H9 (cell line): ENCODE data around the gene CLEC16A. TPM values are rescaled to one million over a fixed set of nuclear protein-coding genes. Genes with fewer than 3 reads are reported as not detected.

Source experiments
- DNase-seq: peaks from one replicate; pipeline ENCODE4 v3.0.0-alpha.2; 2017
- H2AFZ ChIP-seq: one replicate; pipeline ENCODE4 v1.6.1; 2013; ENCODE audit warnings: mild to moderate bottlenecking, low read length, control low read depth, moderate library complexity
- H2AK5ac ChIP-seq: 2 replicates; pipeline ENCODE4 v1.6.1; 2013; ENCODE audit warnings: low read length, control low read depth, mixed read lengths; ENCODE audit not compliant: insufficient read length
- H2BK120ac ChIP-seq: one replicate; pipeline ENCODE4 v1.6.1; 2013; ENCODE audit warnings: low read depth, mild to moderate bottlenecking, low read length, control low read depth, inconsistent platforms; ENCODE audit not compliant: poor library complexity, severe bottlenecking
- H2BK12ac ChIP-seq: 2 replicates; pipeline ENCODE4 v1.6.1; 2013; ENCODE audit warnings: low read length, control low read depth, mixed read lengths, low read depth; ENCODE audit not compliant: insufficient read length
- H2BK15ac ChIP-seq: 2 replicates; pipeline ENCODE4 v1.6.1; 2013; ENCODE audit warnings: low read depth, low read length, control low read depth
- H2BK20ac ChIP-seq: one replicate; pipeline ENCODE4 v1.6.1; 2013; ENCODE audit warnings: low read depth, mild to moderate bottlenecking, low read length, control low read depth, inconsistent platforms; ENCODE audit not compliant: poor library complexity, severe bottlenecking
- H2BK5ac ChIP-seq: 2 replicates; pipeline ENCODE4 v1.6.1; 2013; ENCODE audit warnings: low read length, control low read depth, mixed read lengths; ENCODE audit not compliant: insufficient read length
- H3K14ac ChIP-seq: 2 replicates; pipeline ENCODE4 v1.6.1; 2013; ENCODE audit warnings: low read length, control low read depth; ENCODE audit not compliant: insufficient read depth
- H3K18ac ChIP-seq: 2 replicates; pipeline ENCODE4 v1.6.1; 2013; ENCODE audit warnings: low read depth, mild to moderate bottlenecking, mixed read lengths, low read length, control low read depth; ENCODE audit not compliant: insufficient read length
- H3K23ac ChIP-seq: 2 replicates; pipeline ENCODE4 v1.6.1; 2013; ENCODE audit warnings: low read length, control low read depth, mixed read lengths, low read depth; ENCODE audit not compliant: insufficient read length
- H3K23me2 ChIP-seq: 2 replicates; pipeline ENCODE4 v1.6.1; 2013; ENCODE audit warnings: low read depth, mild to moderate bottlenecking, mixed read lengths, low read length, control low read depth; ENCODE audit not compliant: insufficient read length, poor library complexity, severe bottlenecking
- H3K27ac ChIP-seq: 2 replicates; pipeline ENCODE4 v1.5.1; 2013; ENCODE audit warnings: low read length, control low read depth, mixed read lengths, low read depth; ENCODE audit not compliant: insufficient read length
- H3K27me3 ChIP-seq: 2 replicates; pipeline ENCODE4 v1.6.1; 2013; ENCODE audit warnings: low read length, control low read depth, inconsistent platforms; ENCODE audit not compliant: insufficient read depth
- H3K4ac ChIP-seq: 2 replicates; pipeline ENCODE4 v1.6.1; 2013; ENCODE audit warnings: low read depth, mild to moderate bottlenecking, control low read depth, inconsistent platforms, low read length, moderate library complexity
- H3K4me1 ChIP-seq: 2 replicates; pipeline ENCODE4 v1.6.1; 2013; ENCODE audit warnings: low read length, control low read depth, inconsistent platforms; ENCODE audit not compliant: insufficient read depth
- H3K4me2 ChIP-seq: 2 replicates; pipeline ENCODE4 v1.6.1; 2013; ENCODE audit warnings: low read length, control low read depth, mixed read lengths; ENCODE audit not compliant: insufficient read length, insufficient read depth
- H3K56ac ChIP-seq: 2 replicates; pipeline ENCODE4 v1.6.1; 2013; ENCODE audit warnings: low read depth, mild to moderate bottlenecking, mixed read lengths, low read length, control low read depth; ENCODE audit not compliant: insufficient read length
- H3K79me1 ChIP-seq: 2 replicates; pipeline ENCODE4 v1.6.1; 2013; ENCODE audit warnings: low read depth, mild to moderate bottlenecking, moderate library complexity, low read length, control low read depth, inconsistent platforms; ENCODE audit not compliant: insufficient read depth, poor library complexity, severe bottlenecking
- H3K79me2 ChIP-seq: 2 replicates; pipeline ENCODE4 v1.6.1; 2013; ENCODE audit warnings: low read length, control low read depth, inconsistent platforms; ENCODE audit not compliant: insufficient read depth
- H3K9ac ChIP-seq: 2 replicates; pipeline ENCODE4 v1.6.1; 2013; ENCODE audit warnings: low read length, control low read depth, mixed read lengths; ENCODE audit not compliant: insufficient read length; ENCODE audit errors: extremely low read depth
- H3K9me3 ChIP-seq: one replicate; pipeline ENCODE4 v1.6.1; 2013; ENCODE audit warnings: low read depth, low read length, inconsistent platforms; ENCODE audit not compliant: control insufficient read depth
- H3T11ph ChIP-seq: one replicate; pipeline ENCODE4 v1.6.1; 2013; ENCODE audit warnings: mild to moderate bottlenecking, low read length, control low read depth, inconsistent platforms
- H4K20me1 ChIP-seq: one replicate; pipeline ENCODE4 v1.6.1; 2013; ENCODE audit not compliant: control insufficient read depth, insufficient read length, insufficient read depth
- H4K5ac ChIP-seq: 2 replicates; pipeline ENCODE4 v1.6.1; 2013; ENCODE audit warnings: low read depth, mild to moderate bottlenecking, mixed read lengths, low read length, control low read depth; ENCODE audit not compliant: insufficient read length
- H4K8ac ChIP-seq: replicated peaks from 2 replicates; pipeline ENCODE4 v1.6.1; 2013; ENCODE audit warnings: low read length, control low read depth, mixed read lengths, low read depth; ENCODE audit not compliant: insufficient read length
- H4K91ac ChIP-seq: 2 replicates; pipeline ENCODE4 v1.6.1; 2013; ENCODE audit warnings: low read depth, mild to moderate bottlenecking, moderate library complexity, mixed read lengths, low read length, control low read depth; ENCODE audit not compliant: insufficient read length
- H3K27ac Mint-ChIP-seq, 3 experiments: 2 replicates in 2 of 3; 3 replicates in 1 of 3; pipeline ENCODE4 v1.8.0; 2020 to 2021; ENCODE audit warnings: mixed read lengths in 3 of 3, mild to moderate bottlenecking in 1 of 3, moderate library complexity in 1 of 3
- H3K27me3 Mint-ChIP-seq: 2 replicates; pipeline ENCODE4 v1.8.0; 2021; ENCODE audit warnings: low read depth, mild to moderate bottlenecking, moderate library complexity, mixed read lengths
- H3K36me3 Mint-ChIP-seq, 3 experiments: 2 replicates in 2 of 3; 3 replicates in 1 of 3; pipeline ENCODE4 v1.8.0; 2020 to 2021; ENCODE audit warnings: low read depth in 3 of 3, mixed read lengths in 3 of 3; ENCODE audit not compliant: insufficient read depth in 1 of 3
- H3K4me1 Mint-ChIP-seq, 2 experiments: 2 replicates each; pipeline ENCODE4 v1.8.0; 2020; ENCODE audit warnings: mixed read lengths in 2 of 2
- H3K4me3 Mint-ChIP-seq, 2 experiments: 2 replicates in 1 of 2; 3 replicates in 1 of 2; pipeline ENCODE4 v1.8.0; 2020 to 2021; ENCODE audit warnings: mild to moderate bottlenecking in 2 of 2, mixed read lengths in 2 of 2, moderate library complexity in 1 of 2
- H3K9me3 Mint-ChIP-seq, 2 experiments: 2 replicates in 1 of 2; 3 replicates in 1 of 2; pipeline ENCODE4 v1.8.0; 2020; ENCODE audit warnings: mild to moderate bottlenecking in 2 of 2, mixed read lengths in 2 of 2, moderate library complexity in 1 of 2
- WGBS: extraction: QIAGEN DNeasy Blood & Tissue Kit; methylation state at CpG from one replicate; pipeline ENCODE4 v1.1.7; 2013; ENCODE audit warnings: missing lambda C conversion rate, low lambda C conversion rate, mixed read lengths; ENCODE audit not compliant: insufficient read length; ENCODE audit errors: extremely low coverage; 5-methylcytosine and 5-hydroxymethylcytosine counted together
- total RNA-seq: library from RNA; stranded (reverse); gene quantifications from 2 replicates; pipeline ENCODE4 v1.2.1, GENCODE V29; 2021
- TF ChIP-seq, protein P1 (sequence below): fragments of 200-600 bp; sonication (generic); conservative IDR thresholded peaks from 3 replicates; pipeline ENCODE4 v1.8.0; 2021; ENCODE audit warnings: antibody characterized with exemption, mild to moderate bottlenecking

The CLEC16A gene
- total RNA-seq, 1 experiment from 2014 or later = 15.2 TPM

DNA sequence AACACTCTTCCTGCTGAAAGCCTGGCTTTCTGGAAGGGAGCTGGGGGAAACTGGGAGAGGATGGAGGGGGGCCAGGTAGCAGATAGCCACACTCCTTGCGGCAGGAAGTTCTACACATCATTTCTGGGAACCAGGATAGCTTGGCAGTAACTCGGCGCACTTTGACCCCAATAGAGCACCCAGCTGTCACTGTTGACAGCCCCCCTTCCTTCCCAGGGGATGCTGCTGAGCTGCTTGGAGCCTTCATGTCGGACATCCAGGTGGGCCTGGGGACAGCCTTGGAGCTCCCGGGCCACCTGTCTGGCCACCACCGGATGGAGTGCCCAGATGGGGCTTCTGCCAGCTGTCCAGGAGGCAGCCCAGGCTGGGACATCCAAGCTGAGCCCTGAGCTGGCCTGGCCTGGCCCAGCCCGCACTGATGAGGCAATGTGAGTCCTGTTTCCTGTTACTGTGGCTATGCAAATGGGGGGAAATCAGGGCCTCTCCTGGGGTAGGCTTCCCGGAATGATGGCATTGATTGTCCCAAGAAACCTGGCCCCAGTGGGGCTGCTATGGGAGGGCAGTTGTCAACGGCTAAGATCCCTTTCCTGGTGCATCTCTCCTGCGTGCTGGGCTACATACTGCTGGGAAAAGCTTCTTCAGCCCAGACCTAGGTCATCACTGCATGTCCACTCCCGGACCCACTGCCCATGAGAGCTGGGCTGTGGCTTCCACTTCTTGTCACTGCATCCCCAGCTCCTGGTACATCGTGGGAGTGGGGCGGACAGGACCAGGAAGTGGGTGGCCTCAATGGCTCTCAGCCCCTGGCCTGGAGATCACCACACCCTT lies 261.6 kb downstream of the CLEC16A start:
- peaks cover 2% of the 10 kb centered on the region for H3K27me3 Mint-ChIP-seq
- no CpG with 5 or more reads among the region's 13 CpGs for WGBS
- Histone ChIP-seq H3K4me1 (no peaks in the 10 kb centered on the region; the same call in 1 of the 2 replicates), H2BK15ac (no peak overlapping the region), H3K27ac (no peak overlapping the region), H4K8ac (no peak overlapping the region), H4K91ac (no peak overlapping the region), H2AFZ (no peak overlapping the region), H3K56ac (no peak overlapping the region), H2BK20ac (no peak overlapping the region), H3K9ac (no peak overlapping the region), H3K18ac (no peak overlapping the region), H3T11ph (no peak overlapping the region), H3K9me3 (no peaks in the 10 kb centered on the region), H3K79me1 (no peaks in the 10 kb centered on the region), H2BK12ac (no peak overlapping the region), H4K5ac (no peak overlapping the region), H3K23ac (no peak overlapping the region), H3K27me3 (no peaks in the 10 kb centered on the region), H2BK120ac (no peak overlapping the region), H3K23me2 (no peaks in the 10 kb centered on the region), H3K4ac (no peak overlapping the region), H4K20me1 (no peaks in the 10 kb centered on the region), H3K4me2 (no peak overlapping the region), H3K14ac (no peak overlapping the region), H2BK5ac (no peak overlapping the region), H2AK5ac (no peak overlapping the region), H3K79me2 (no peaks in the 10 kb centered on the region)
- H3K27ac Mint-ChIP-seq = no peak overlapping the region
- no peak for DNase-seq
- TF ChIP-seq, protein P1, sequence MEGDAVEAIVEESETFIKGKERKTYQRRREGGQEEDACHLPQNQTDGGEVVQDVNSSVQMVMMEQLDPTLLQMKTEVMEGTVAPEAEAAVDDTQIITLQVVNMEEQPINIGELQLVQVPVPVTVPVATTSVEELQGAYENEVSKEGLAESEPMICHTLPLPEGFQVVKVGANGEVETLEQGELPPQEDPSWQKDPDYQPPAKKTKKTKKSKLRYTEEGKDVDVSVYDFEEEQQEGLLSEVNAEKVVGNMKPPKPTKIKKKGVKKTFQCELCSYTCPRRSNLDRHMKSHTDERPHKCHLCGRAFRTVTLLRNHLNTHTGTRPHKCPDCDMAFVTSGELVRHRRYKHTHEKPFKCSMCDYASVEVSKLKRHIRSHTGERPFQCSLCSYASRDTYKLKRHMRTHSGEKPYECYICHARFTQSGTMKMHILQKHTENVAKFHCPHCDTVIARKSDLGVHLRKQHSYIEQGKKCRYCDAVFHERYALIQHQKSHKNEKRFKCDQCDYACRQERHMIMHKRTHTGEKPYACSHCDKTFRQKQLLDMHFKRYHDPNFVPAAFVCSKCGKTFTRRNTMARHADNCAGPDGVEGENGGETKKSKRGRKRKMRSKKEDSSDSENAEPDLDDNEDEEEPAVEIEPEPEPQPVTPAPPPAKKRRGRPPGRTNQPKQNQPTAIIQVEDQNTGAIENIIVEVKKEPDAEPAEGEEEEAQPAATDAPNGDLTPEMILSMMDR = no peak
- no peaks in the 10 kb centered on the region; a peak in 1 of 5 replicates for H3K9me3 Mint-ChIP-seq
- H3K4me1 Mint-ChIP-seq = peaks cover 23% of the 10 kb centered on the region in 2 experiments
- H3K36me3 Mint-ChIP-seq = no peaks in the 10 kb centered on the region
- H3K4me3 Mint-ChIP-seq = no peak overlapping the region
